A673 (cell line): Measurements from ENCODE around the gene DLGAP1. TPM values are rescaled to one million over a fixed set of nuclear protein-coding genes. Genes with fewer than 3 reads are reported as not detected.

Experiments used
- BruUV-seq: library from RNA; stranded (reverse); fragments of 400-500 nt; replicated peaks from 2 replicates; lab custom pipeline; 2021; lab: Mats Ljungman, UMichigan
- CTCF ChIA-PET: fragments of 300-600 bp; sonication (Branson Sonifier 250); formaldehyde crosslinking; loops from one replicate; lab custom pipeline; 2022; ENCODE audit warnings: antibody characterized with exemption; lab: Charles Lee
- POLR2A ChIA-PET: fragments of 300-600 bp; sonication (Branson Sonifier 250); formaldehyde crosslinking; loops from one replicate; lab custom pipeline; 2022; ENCODE audit warnings: antibody characterized with exemption; ENCODE audit not compliant: low non-redundant PET; lab: Charles Lee
- DNase-seq: peaks from one replicate; pipeline ENCODE4 v3.0.0-alpha.2; 2015; ENCODE audit warnings: low spot score
- H3K27ac ChIP-seq: fragments of 200-600 bp; sonication (generic); 2 replicates; pipeline ENCODE4 v1.5.1; 2016; ENCODE audit warnings: mixed run types, low read depth, mild to moderate bottlenecking, mixed read lengths, antibody characterized with exemption, low read length; ENCODE audit not compliant: poor library complexity, severe bottlenecking
- H3K27me3 ChIP-seq: fragments of 200-600 bp; sonication (generic); replicated peaks from 2 replicates; pipeline ENCODE4 v1.6.1; 2017; ENCODE audit warnings: mixed run types, low read depth, mild to moderate bottlenecking, mixed read lengths, antibody characterized with exemption, low read length; ENCODE audit not compliant: insufficient read depth, poor library complexity
- H3K36me3 ChIP-seq: fragments of 200-600 bp; sonication (generic); 2 replicates; pipeline ENCODE4 v1.6.1; 2016; ENCODE audit warnings: mixed run types, mild to moderate bottlenecking, mixed read lengths, antibody characterized with exemption, low read length; ENCODE audit not compliant: insufficient read depth, poor library complexity, severe bottlenecking
- H3K4me1 ChIP-seq: fragments of 200-600 bp; sonication (generic); 2 replicates; pipeline ENCODE4 v1.6.1; 2017; ENCODE audit warnings: mixed run types, mild to moderate bottlenecking, mixed read lengths, antibody characterized with exemption, low read length; ENCODE audit not compliant: insufficient read depth, poor library complexity, severe bottlenecking
- H3K4me3 ChIP-seq: fragments of 200-600 bp; sonication (generic); 2 replicates; pipeline ENCODE4 v1.5.1; 2016; ENCODE audit warnings: low read depth, mixed run types, mild to moderate bottlenecking, mixed read lengths, low read length; ENCODE audit not compliant: poor library complexity, severe bottlenecking
- H3K9me3 ChIP-seq: fragments of 200-600 bp; sonication (generic); 2 replicates; pipeline ENCODE4 v1.6.1; 2016; ENCODE audit warnings: mixed run types, low read depth, mild to moderate bottlenecking, mixed read lengths, antibody characterized with exemption, low read length; ENCODE audit not compliant: poor library complexity, severe bottlenecking
- CTCF ChIP-seq: fragments of 300-800, 200-600 bp; sonication (generic); conservative IDR thresholded peaks from 2 replicates; pipeline ENCODE4 v1.5.1; 2017; ENCODE audit warnings: low read depth, mild to moderate bottlenecking, antibody characterized with exemption, low read length, moderate library complexity, mixed read lengths
- EZH2 ChIP-seq: fragments of 200-600 bp; sonication (generic); IDR thresholded peaks from 2 replicates; pipeline ENCODE4 v1.6.1; 2017; ENCODE audit warnings: borderline replicate concordance, low read depth, mild to moderate bottlenecking, mixed read lengths, antibody characterized with exemption, low read length; ENCODE audit not compliant: poor library complexity, severe bottlenecking
- intact Hi-C: fragments of 100-400 bp; cut with micrococcal nuclease; formaldehyde crosslinking; loops from one replicate; pipeline ENCODE4 v1.10.0; 2022; ENCODE audit not compliant: unreplicated experiment
- total RNA-seq: library from RNA; stranded (reverse); gene quantifications from 2 replicates; pipeline ENCODE4 v1.2.3, GENCODE V29; 2021

DLGAP1 gene
- total RNA-seq, 1 experiment from 2014 or later, result 135 TPM

- intact Hi-C loops, result no loop called here
- DNase-seq, result no peak
- TF ChIP-seq CTCF, result no peak
- no peak for TF ChIP-seq EZH2
- Histone ChIP-seq H3K4me3 (no peak overlapping the region), H3K36me3 (peaks cover 26% of the 10 kb centered on the region), H3K27me3 (no peaks in the 10 kb centered on the region), H3K4me1 (peaks cover 40% of the 10 kb centered on the region), H3K9me3 (peaks cover 9% of the 10 kb centered on the region), H3K27ac (peak overlapping the region; percentile 88)
- ChIA-PET CTCF (interaction anchor here (0.8 to 2.8 kb wide), 2 partner anchors 11 to 69 kb away, joined by 3 to 29 read pairs; no protein-coding TSS in a partner anchor), POLR2A (interaction anchor here (0.6 kb wide), 1 partner anchor 1531 kb away, joined by 3 read pairs; no protein-coding TSS in a partner anchor)
- BruUV-seq, result no TSS peak
Measured at GRCh38 chr18:3663870-3664512, 791.1 kb downstream of the DLGAP1 start.

GRCh38 chr18:3661989-3662388 is 793.1 kb downstream of the DLGAP1 start:
- BruUV-seq, result no TSS peak
- no peak overlapping the region for H3K4me3 ChIP-seq
- CTCF ChIA-PET, result no interaction called here
- DNase-seq, result no peak
- H3K27ac ChIP-seq, result no peak overlapping the region
- peaks cover 27% of the 10 kb centered on the region for H3K4me1 ChIP-seq
- POLR2A ChIA-PET, result no interaction called here
- intact Hi-C loops, result no loop called here
- TF ChIP-seq CTCF, result no peak
- TF ChIP-seq EZH2, result no peak
- H3K9me3 ChIP-seq, result peaks cover 9% of the 10 kb centered on the region
- peaks cover 29% of the 10 kb centered on the region for H3K36me3 ChIP-seq
- no peaks in the 10 kb centered on the region for H3K27me3 ChIP-seq

- Histone ChIP-seq H3K9me3 (peaks cover 9% of the 10 kb centered on the region), H3K36me3 (peaks cover 29% of the 10 kb centered on the region), H3K4me3 (no peak overlapping the region), H3K4me1 (peaks cover 18% of the 10 kb centered on the region), H3K27ac (peak overlapping the region; percentile 35), H3K27me3 (no peaks in the 10 kb centered on the region)
- DNase-seq, result no peak
- BruUV-seq, result no TSS peak
- intact Hi-C loops, result no loop called here
- TF ChIP-seq EZH2 (no peak), CTCF (no peak)
- POLR2A ChIA-PET, result no interaction called here
- CTCF ChIA-PET, result no interaction called here
Measured at GRCh38 chr18:3660739-3661515, 794.2 kb downstream of the DLGAP1 start.
